GM23338 (cell line): ENCODE measurements around the gene CCDC169.
"Not testable (repeated sequence)": the region's sequence is repeated elsewhere in the genome, so short reads cannot be mapped to it uniquely, and the experiment has no call there.

Experiments
- CREB1 ChIP-seq: fragments of 250-450 bp; sonication (Bioruptor Pico); IDR thresholded peaks from 2 replicates; pipeline ENCODE4 v1.5.0; 2020; ENCODE audit warnings: low read depth, mild to moderate bottlenecking, moderate library complexity
- CTCF ChIP-seq, 2 experiments: fragments of 200-600 bp in 1 of 2; sonication (generic) in 1 of 2; conservative IDR thresholded peaks; 2 replicates each; pipeline versions ENCODE4 v1.5.1 to v1.6.1; 2016 to 2017; ENCODE audit warnings: antibody characterized with exemption in 2 of 2, low read depth in 2 of 2, mild to moderate bottlenecking in 2 of 2, moderate library complexity in 1 of 2
- EZH2 ChIP-seq: fragments of 200-600 bp; sonication (generic); IDR thresholded peaks from one replicate; pipeline ENCODE4 v1.8.0; 2017; ENCODE audit warnings: antibody characterized with exemption, mild to moderate bottlenecking, low read depth; ENCODE audit not compliant: unreplicated experiment
- EZH2phosphoT487 ChIP-seq: fragments of 200-600 bp; sonication (generic); IDR thresholded peaks from one replicate; pipeline ENCODE4 v1.8.1; 2018; ENCODE audit warnings: antibody characterized with exemption; ENCODE audit not compliant: unreplicated experiment
- NANOG ChIP-seq: IDR thresholded peaks from 2 replicates; pipeline ENCODE4 v1.6.1; 2016; ENCODE audit warnings: antibody characterized with exemption, borderline replicate concordance
- POLR2AphosphoS5 ChIP-seq: IDR thresholded peaks from 2 replicates; pipeline ENCODE4 v1.6.1; 2016; ENCODE audit warnings: antibody characterized with exemption, low read depth
- REST ChIP-seq: IDR thresholded peaks from one replicate; pipeline ENCODE4 v1.6.1; 2018; ENCODE audit warnings: antibody characterized with exemption; ENCODE audit not compliant: unreplicated experiment
- TF ChIP-seq, protein P1 (sequence below): fragments of 250-450 bp; sonication (Bioruptor Pico); IDR thresholded peaks from 2 replicates; pipeline ENCODE4 v1.5.0; 2020; ENCODE audit warnings: mild to moderate bottlenecking, moderate library complexity

GRCh38 chr13:36319793-36320192 lies 22.2 kb upstream of the CCDC169 start:
- not testable (repeated sequence) for TF ChIP-seq NANOG; CTCF (conservative IDR thresholded peaks at IDR 0.05; ENCODE audit: low read depth in 2 of 2); POLR2AphosphoS5; EZH2; EZH2phosphoT487; CREB1 (CRISPR knock-in tag); REST
- TF ChIP-seq, protein P1, sequence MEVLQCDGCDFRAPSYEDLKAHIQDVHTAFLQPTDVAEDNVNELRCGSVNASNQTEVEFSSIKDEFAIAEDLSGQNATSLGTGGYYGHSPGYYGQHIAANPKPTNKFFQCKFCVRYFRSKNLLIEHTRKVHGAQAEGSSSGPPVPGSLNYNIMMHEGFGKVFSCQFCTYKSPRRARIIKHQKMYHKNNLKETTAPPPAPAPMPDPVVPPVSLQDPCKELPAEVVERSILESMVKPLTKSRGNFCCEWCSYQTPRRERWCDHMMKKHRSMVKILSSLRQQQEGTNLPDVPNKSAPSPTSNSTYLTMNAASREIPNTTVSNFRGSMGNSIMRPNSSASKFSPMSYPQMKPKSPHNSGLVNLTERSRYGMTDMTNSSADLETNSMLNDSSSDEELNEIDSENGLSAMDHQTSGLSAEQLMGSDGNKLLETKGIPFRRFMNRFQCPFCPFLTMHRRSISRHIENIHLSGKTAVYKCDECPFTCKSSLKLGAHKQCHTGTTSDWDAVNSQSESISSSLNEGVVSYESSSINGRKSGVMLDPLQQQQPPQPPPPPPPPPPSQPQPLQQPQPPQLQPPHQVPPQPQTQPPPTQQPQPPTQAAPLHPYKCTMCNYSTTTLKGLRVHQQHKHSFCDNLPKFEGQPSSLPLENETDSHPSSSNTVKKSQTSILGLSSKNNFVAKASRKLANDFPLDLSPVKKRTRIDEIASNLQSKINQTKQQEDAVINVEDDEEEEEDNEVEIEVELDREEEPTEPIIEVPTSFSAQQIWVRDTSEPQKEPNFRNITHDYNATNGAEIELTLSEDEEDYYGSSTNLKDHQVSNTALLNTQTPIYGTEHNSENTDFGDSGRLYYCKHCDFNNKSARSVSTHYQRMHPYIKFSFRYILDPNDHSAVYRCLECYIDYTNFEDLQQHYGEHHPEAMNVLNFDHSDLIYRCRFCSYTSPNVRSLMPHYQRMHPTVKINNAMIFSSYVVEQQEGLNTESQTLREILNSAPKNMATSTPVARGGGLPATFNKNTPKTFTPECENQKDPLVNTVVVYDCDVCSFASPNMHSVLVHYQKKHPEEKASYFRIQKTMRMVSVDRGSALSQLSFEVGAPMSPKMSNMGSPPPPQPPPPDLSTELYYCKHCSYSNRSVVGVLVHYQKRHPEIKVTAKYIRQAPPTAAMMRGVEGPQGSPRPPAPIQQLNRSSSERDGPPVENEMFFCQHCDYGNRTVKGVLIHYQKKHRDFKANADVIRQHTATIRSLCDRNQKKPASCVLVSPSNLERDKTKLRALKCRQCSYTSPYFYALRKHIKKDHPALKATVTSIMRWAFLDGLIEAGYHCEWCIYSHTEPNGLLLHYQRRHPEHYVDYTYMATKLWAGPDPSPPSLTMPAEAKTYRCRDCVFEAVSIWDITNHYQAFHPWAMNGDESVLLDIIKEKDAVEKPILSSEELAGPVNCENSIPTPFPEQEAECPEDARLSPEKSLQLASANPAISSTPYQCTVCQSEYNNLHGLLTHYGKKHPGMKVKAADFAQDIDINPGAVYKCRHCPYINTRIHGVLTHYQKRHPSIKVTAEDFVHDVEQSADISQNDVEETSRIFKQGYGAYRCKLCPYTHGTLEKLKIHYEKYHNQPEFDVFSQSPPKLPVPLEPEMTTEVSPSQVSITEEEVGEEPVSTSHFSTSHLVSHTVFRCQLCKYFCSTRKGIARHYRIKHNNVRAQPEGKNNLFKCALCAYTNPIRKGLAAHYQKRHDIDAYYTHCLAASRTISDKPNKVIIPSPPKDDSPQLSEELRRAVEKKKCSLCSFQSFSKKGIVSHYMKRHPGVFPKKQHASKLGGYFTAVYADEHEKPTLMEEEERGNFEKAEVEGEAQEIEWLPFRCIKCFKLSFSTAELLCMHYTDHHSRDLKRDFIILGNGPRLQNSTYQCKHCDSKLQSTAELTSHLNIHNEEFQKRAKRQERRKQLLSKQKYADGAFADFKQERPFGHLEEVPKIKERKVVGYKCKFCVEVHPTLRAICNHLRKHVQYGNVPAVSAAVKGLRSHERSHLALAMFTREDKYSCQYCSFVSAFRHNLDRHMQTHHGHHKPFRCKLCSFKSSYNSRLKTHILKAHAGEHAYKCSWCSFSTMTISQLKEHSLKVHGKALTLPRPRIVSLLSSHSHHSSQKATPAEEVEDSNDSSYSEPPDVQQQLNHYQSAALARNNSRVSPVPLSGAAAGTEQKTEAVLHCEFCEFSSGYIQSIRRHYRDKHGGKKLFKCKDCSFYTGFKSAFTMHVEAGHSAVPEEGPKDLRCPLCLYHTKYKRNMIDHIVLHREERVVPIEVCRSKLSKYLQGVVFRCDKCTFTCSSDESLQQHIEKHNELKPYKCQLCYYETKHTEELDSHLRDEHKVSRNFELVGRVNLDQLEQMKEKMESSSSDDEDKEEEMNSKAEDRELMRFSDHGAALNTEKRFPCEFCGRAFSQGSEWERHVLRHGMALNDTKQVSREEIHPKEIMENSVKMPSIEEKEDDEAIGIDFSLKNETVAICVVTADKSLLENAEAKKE, result not testable (repeated sequence)
